ENCODE measurements around the gene ADAMTSL3.

ADAMTSL3 gene

GRCh38 chr15:83694536-83694935 lies 40.6 kb downstream of the ADAMTSL3 start:
- TF ChIP-seq SIN3A (IDR thresholded peaks at IDR 0.05; ENCODE audit: borderline replicate concordance, insufficient read depth, low read length) (no peak), REST (IDR thresholded peaks at IDR 0.05; ENCODE audit: insufficient read depth in 1 of 2, low read depth in 2 of 2, low read length in 2 of 2) (no peak), TAF1 (IDR thresholded peaks at IDR 0.05; ENCODE audit: borderline replicate concordance, insufficient read depth, low read length) (no peak), POLR2AphosphoS5 (IDR thresholded peaks at IDR 0.05; ENCODE audit: low read depth, low read length) (no peak), FOXP2 (optimal IDR thresholded peaks at IDR 0.05; ENCODE audit: borderline replicate concordance, extremely low read depth, extremely low read length, insufficient read depth) (no peak)

- TF ChIP-seq SIN3A (IDR thresholded peaks at IDR 0.05; ENCODE audit: borderline replicate concordance, insufficient read depth, low read length) (no peak), TAF1 (IDR thresholded peaks at IDR 0.05; ENCODE audit: borderline replicate concordance, insufficient read depth, low read length) (no peak), FOXP2 (optimal IDR thresholded peaks at IDR 0.05; ENCODE audit: borderline replicate concordance, extremely low read depth, extremely low read length, insufficient read depth) (no peak), POLR2AphosphoS5 (IDR thresholded peaks at IDR 0.05; ENCODE audit: low read depth, low read length) (no peak)
Observed at GRCh38 chr15:83695246-83695645, 41.3 kb downstream of the ADAMTSL3 start.

- TF ChIP-seq REST (IDR thresholded peaks at IDR 0.05; ENCODE audit: insufficient read depth in 1 of 2, low read depth in 2 of 2, low read length in 2 of 2): no peak
- TF ChIP-seq TAF1 (IDR thresholded peaks at IDR 0.05; ENCODE audit: borderline replicate concordance, insufficient read depth, low read length): no peak
- TF ChIP-seq POLR2AphosphoS5 (IDR thresholded peaks at IDR 0.05; ENCODE audit: low read depth, low read length): no peak
- no peak for TF ChIP-seq SIN3A (IDR thresholded peaks at IDR 0.05; ENCODE audit: borderline replicate concordance, insufficient read depth, low read length)
- no peak for TF ChIP-seq FOXP2 (optimal IDR thresholded peaks at IDR 0.05; ENCODE audit: borderline replicate concordance, extremely low read depth, extremely low read length, insufficient read depth)
Observed at GRCh38 chr15:83695901-83696425, 42.0 kb downstream of the ADAMTSL3 start.

GRCh38 chr15:83697716-83698115 lies 43.8 kb downstream of the ADAMTSL3 start:
- TF ChIP-seq REST (IDR thresholded peaks at IDR 0.05; ENCODE audit: insufficient read depth in 1 of 2, low read depth in 2 of 2, low read length in 2 of 2): no peak
- TF ChIP-seq TAF1 (IDR thresholded peaks at IDR 0.05; ENCODE audit: borderline replicate concordance, insufficient read depth, low read length): no peak
- no peak for TF ChIP-seq POLR2AphosphoS5 (IDR thresholded peaks at IDR 0.05; ENCODE audit: low read depth, low read length)
- TF ChIP-seq SIN3A (IDR thresholded peaks at IDR 0.05; ENCODE audit: borderline replicate concordance, insufficient read depth, low read length): no peak
- TF ChIP-seq FOXP2 (optimal IDR thresholded peaks at IDR 0.05; ENCODE audit: borderline replicate concordance, extremely low read depth, extremely low read length, insufficient read depth): no peak

- TF ChIP-seq SIN3A (IDR thresholded peaks at IDR 0.05; ENCODE audit: borderline replicate concordance, insufficient read depth, low read length): no peak
- no peak for TF ChIP-seq POLR2AphosphoS5 (IDR thresholded peaks at IDR 0.05; ENCODE audit: low read depth, low read length)
- TF ChIP-seq TAF1 (IDR thresholded peaks at IDR 0.05; ENCODE audit: borderline replicate concordance, insufficient read depth, low read length): no peak
- no peak for TF ChIP-seq REST (IDR thresholded peaks at IDR 0.05; ENCODE audit: insufficient read depth in 1 of 2, low read depth in 2 of 2, low read length in 2 of 2)
- no peak for TF ChIP-seq FOXP2 (optimal IDR thresholded peaks at IDR 0.05; ENCODE audit: borderline replicate concordance, extremely low read depth, extremely low read length, insufficient read depth)
Observed at GRCh38 chr15:83698294-83698693, 44.4 kb downstream of the ADAMTSL3 start.

Measured in PFSK-1 (cell line).